Calu3 (cell line): Measurements from ENCODE around the gene ATG16L1. TPM values are rescaled to one million over a fixed set of nuclear protein-coding genes. Genes with fewer than 3 reads are reported as not detected.

Experiments
- BruUV-seq: library from RNA; stranded (reverse); fragments of 400-500 nt; replicated peaks from 2 replicates; lab custom pipeline; 2021; lab: Mats Ljungman, UMichigan
- CTCF ChIA-PET: fragments of 300-600 bp; sonication (Branson Sonifier 250); formaldehyde crosslinking; loops from one replicate; lab custom pipeline; 2022; ENCODE audit warnings: antibody characterized with exemption; lab: Charles Lee
- DNase-seq: peaks from one replicate; pipeline ENCODE4 v3.0.0; 2022
- H3K27ac Mint-ChIP-seq: one replicate; pipeline ENCODE4 v1.8.0; 2022; ENCODE audit warnings: mixed read lengths; ENCODE audit not compliant: unreplicated experiment
- H3K27me3 Mint-ChIP-seq: one replicate; pipeline ENCODE4 v1.8.0; 2022; ENCODE audit warnings: mixed read lengths; ENCODE audit not compliant: unreplicated experiment
- H3K36me3 Mint-ChIP-seq: one replicate; pipeline ENCODE4 v1.8.0; 2022; ENCODE audit warnings: mild to moderate bottlenecking, moderate library complexity, mixed read lengths; ENCODE audit not compliant: insufficient read depth, unreplicated experiment
- H3K4me1 Mint-ChIP-seq: one replicate; pipeline ENCODE4 v1.8.0; 2022; ENCODE audit warnings: mild to moderate bottlenecking, low read depth, mixed read lengths; ENCODE audit not compliant: unreplicated experiment
- H3K4me3 Mint-ChIP-seq: one replicate; pipeline ENCODE4 v1.8.0; 2022; ENCODE audit warnings: mild to moderate bottlenecking, low read depth, moderate library complexity, mixed read lengths; ENCODE audit not compliant: unreplicated experiment
- H3K9me3 Mint-ChIP-seq: one replicate; pipeline ENCODE4 v1.8.0; 2022; ENCODE audit warnings: low read depth, mixed read lengths; ENCODE audit not compliant: unreplicated experiment
- CTCF ChIP-seq: fragments of 200-600 bp; IDR thresholded peaks from one replicate; pipeline ENCODE4 v1.8.0; 2022; ENCODE audit warnings: antibody characterized with exemption; ENCODE audit not compliant: unreplicated experiment
- intact Hi-C: fragments of 100-400 bp; cut with micrococcal nuclease; formaldehyde crosslinking; loops from one replicate; pipeline ENCODE4 v1.10.0; 2022; ENCODE audit not compliant: unreplicated experiment
- total RNA-seq: library from RNA; stranded (reverse); gene quantifications from 2 replicates; pipeline ENCODE4 v1.2.3, GENCODE V29; 2022

Gene ATG16L1
- total RNA-seq, 1 experiment from 2014 or later = 45.0 TPM

GRCh38 chr2:233320470-233320869 is 69.0 kb downstream of the ATG16L1 start:
- Mint-ChIP-seq H3K9me3 (no peaks in the 10 kb centered on the region), H3K4me3 (no peak overlapping the region), H3K27me3 (peaks cover 57% of the 10 kb centered on the region), H3K36me3 (no peaks in the 10 kb centered on the region), H3K27ac (no peak overlapping the region), H3K4me1 (no peaks in the 10 kb centered on the region)
- DNase-seq = no peak
- CTCF ChIA-PET = no interaction called here
- no peak for TF ChIP-seq CTCF
- intact Hi-C loops = no loop called here
- no TSS peak for BruUV-seq

GRCh38 chr2:233321166-233321565 is 69.7 kb downstream of the ATG16L1 start:
- CTCF ChIA-PET = no interaction called here
- Mint-ChIP-seq H3K4me1 (no peaks in the 10 kb centered on the region), H3K9me3 (no peaks in the 10 kb centered on the region), H3K27me3 (peaks cover 57% of the 10 kb centered on the region), H3K36me3 (no peaks in the 10 kb centered on the region), H3K4me3 (no peak overlapping the region), H3K27ac (no peak overlapping the region)
- no TSS peak for BruUV-seq
- DNase-seq = no peak
- TF ChIP-seq CTCF = no peak
- intact Hi-C loops = no loop called here

- no TSS peak for BruUV-seq
- DNase-seq = peak; percentile 10
- no peaks in the 10 kb centered on the region for H3K36me3 Mint-ChIP-seq
- no peak for TF ChIP-seq CTCF
- no peaks in the 10 kb centered on the region for H3K9me3 Mint-ChIP-seq
- H3K27ac Mint-ChIP-seq = no peak overlapping the region
- peaks cover 47% of the 10 kb centered on the region for H3K27me3 Mint-ChIP-seq
- intact Hi-C loops = no loop called here
- CTCF ChIA-PET = interaction anchor here (0.7 kb wide), 1 partner anchor 17 kb away, joined by 3 read pairs; no protein-coding TSS in a partner anchor
- H3K4me1 Mint-ChIP-seq = no peaks in the 10 kb centered on the region
- H3K4me3 Mint-ChIP-seq = no peak overlapping the region
These were observed 72.4 kb downstream of the ATG16L1 start for GRCh38 chr2:233323851-233324250.

- intact Hi-C loops = no loop called here
- Mint-ChIP-seq H3K27me3 (peaks cover 33% of the 10 kb centered on the region), H3K4me1 (no peaks in the 10 kb centered on the region), H3K9me3 (no peaks in the 10 kb centered on the region), H3K27ac (no peak overlapping the region), H3K36me3 (no peaks in the 10 kb centered on the region), H3K4me3 (no peak overlapping the region)
- BruUV-seq = no TSS peak
- no peak for DNase-seq
- no peak for TF ChIP-seq CTCF
- CTCF ChIA-PET = interaction anchor here (0.7 kb wide), 1 partner anchor 483 kb away, joined by 4 read pairs; no protein-coding TSS in a partner anchor
These were observed 73.8 kb downstream of the ATG16L1 start for GRCh38 chr2:233325256-233325655.
